ENCODE measurements around the gene GCNT1.
"Not testable (repeated sequence)": the region's sequence is repeated elsewhere in the genome, so short reads cannot be mapped to it uniquely, and the experiment has no call there.

GRCh38 chr9:76523617-76524200 is 64.7 kb downstream of the GCNT1 start:
- TF ChIP-seq POLR2A (IDR thresholded peaks at IDR 0.05; ENCODE audit: low read length); GATA1 (IDR thresholded peaks at IDR 0.05; ENCODE audit: low read depth, low read length): not testable (repeated sequence)
